H1 (cell line): Measurements from ENCODE around the gene NACAD. TPM values are rescaled to one million over a fixed set of nuclear protein-coding genes. Genes with fewer than 3 reads are reported as not detected.

Experiments
- RXRA ChIP-seq: IDR thresholded peaks from 2 replicates; pipeline ENCODE4 v1.6.1; 2011; ENCODE audit warnings: low read depth, mild to moderate bottlenecking, low read length, moderate library complexity; ENCODE audit not compliant: insufficient read depth
- polyA plus RNA-seq, 7 experiments: library from polyadenylated mRNA; depleted of rRNA in 3 of 7; stranded (reverse) in 5 of 7; unstranded in 2 of 7; fragments of >200 nt in 5 of 7; fragments of 200-250 nt in 2 of 7; gene quantifications; 1 replicate in 5 of 7; 2 replicates in 1 of 7; 4 replicates in 1 of 7; pipeline versions ENCODE4 v1.2.1 to v1.2.3, GENCODE V29; 2011 to 2013; ENCODE audit warnings: missing spikeins in 2 of 7, mixed read lengths in 2 of 7
- total RNA-seq: library from RNA; stranded (reverse); fragmentation: NEBNext Ultra II Directional; extraction: Animal tissue kit (Norgen Biotek cat#: 25700); gene quantifications from 2 replicates; pipeline ENCODE4 v1.2.1, GENCODE V29; 2021

NACAD gene
- total and polyA plus RNA-seq, 2 of the 8 experiments (the other 6 are each of a cell fraction or from before 2014, with no cell fraction given) = 1.3 to 6.0 TPM

DNA sequence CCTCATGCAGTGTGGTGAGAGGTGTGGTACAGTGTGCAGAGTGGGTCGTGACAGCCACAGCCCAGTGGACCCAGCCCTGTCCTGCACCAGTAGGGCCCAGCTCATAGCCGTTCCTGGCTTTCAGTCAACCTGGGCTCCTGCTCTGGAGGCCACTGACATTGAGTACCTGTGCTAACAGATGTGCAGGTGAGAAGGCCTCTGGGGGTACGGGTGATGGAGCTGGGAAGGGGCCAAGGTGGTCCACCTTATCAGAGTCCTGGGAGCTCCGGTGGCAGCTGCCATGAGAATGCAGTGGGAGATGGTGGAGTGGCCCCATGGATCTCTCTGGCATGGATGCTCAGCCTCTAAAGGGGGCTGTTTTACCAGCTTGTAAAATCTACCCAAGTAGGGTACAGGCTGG, 28.8 kb upstream of the NACAD start (continued):
- TF ChIP-seq RXRA = no peak
- TF ChIP-seq, all 59 proteins: peak for 0
